Activated CD8-positive, alpha-beta memory T cell treated with anti-CD3 and anti-CD28 coated beads, Interleukin-2, amount 10 ng/mL, durations not matched to agents 7 days and 5 days (primary cell): ENCODE results near the gene CCNYL1. TPM values are rescaled to one million over a fixed set of nuclear protein-coding genes. Genes with fewer than 3 reads are reported as not detected.
"Not testable (repeated sequence)": the region's sequence is repeated elsewhere in the genome, so short reads cannot be mapped to it uniquely, and the experiment has no call there.

Experiments used
- ATAC-seq: fragments of 150-1000 bp; cut with Tn5 transposase; one replicate; pipeline ENCODE4 v1.10.0; 2021; ENCODE audit warnings: moderate library complexity
- CTCF ChIA-PET: fragments of 350-600 bp; sonication (Branson Sonifier 250); formaldehyde crosslinking; loops from one replicate; lab custom pipeline; 2021; ENCODE audit warnings: antibody characterized with exemption; lab: Charles Lee
- DNase-seq: peaks from one replicate; pipeline ENCODE4 v3.0.0-alpha.2; 2020
- H3K27ac Mint-ChIP-seq: one replicate; pipeline ENCODE4 v1.8.0; 2021; ENCODE audit warnings: mild to moderate bottlenecking, mixed read lengths
- H3K27me3 Mint-ChIP-seq: one replicate; pipeline ENCODE4 v1.8.0; 2021; ENCODE audit warnings: mixed read lengths
- H3K36me3 Mint-ChIP-seq: one replicate; pipeline ENCODE4 v1.8.0; 2021; ENCODE audit warnings: mild to moderate bottlenecking, mixed read lengths
- H3K4me1 Mint-ChIP-seq: one replicate; pipeline ENCODE4 v1.8.0; 2021; ENCODE audit warnings: mixed read lengths
- H3K4me3 Mint-ChIP-seq: one replicate; pipeline ENCODE4 v1.8.0; 2021; ENCODE audit warnings: mild to moderate bottlenecking, moderate library complexity, mixed read lengths
- H3K9me3 Mint-ChIP-seq: one replicate; pipeline ENCODE4 v1.8.0; 2022; ENCODE audit warnings: low read depth, mixed read lengths
- total RNA-seq, 2 experiments: library from RNA; stranded (reverse); gene quantifications; one replicate each; pipeline ENCODE4 v1.2.3, GENCODE V29; 2021

The CCNYL1 gene
- total RNA-seq, 2 experiments from 2014 or later, result 5.8 to 5.9 TPM

- CTCF ChIA-PET, result no interaction called here
- DNase-seq (no peak), ATAC-seq (no peak)
- Mint-ChIP-seq H3K4me1 (peaks cover 8% of the 10 kb centered on the region), H3K27ac (no peak overlapping the region), H3K36me3 (no peaks in the 10 kb centered on the region), H3K27me3 (peaks cover under 1% of the 10 kb centered on the region), H3K9me3 (no peaks in the 10 kb centered on the region), H3K4me3 (no peak overlapping the region)
Observed at GRCh38 chr2:207688597-207688996, 22.8 kb upstream of the CCNYL1 start.

GRCh38 chr2:207690845-207691461 lies 20.5 kb upstream of the CCNYL1 start:
- not testable (repeated sequence) for DNase-seq, H3K4me1 Mint-ChIP-seq, ATAC-seq, H3K27me3 Mint-ChIP-seq, H3K27ac Mint-ChIP-seq, H3K9me3 Mint-ChIP-seq, H3K36me3 Mint-ChIP-seq, H3K4me3 Mint-ChIP-seq
- CTCF ChIA-PET, result interaction anchor here (1.8 kb wide), 1 partner anchor 20 kb away, joined by 10 read pairs; the partner anchor contains the start of gene CCNYL1

GRCh38 chr2:207692206-207693065 lies 19.0 kb upstream of the CCNYL1 start:
- CTCF ChIA-PET, result interaction anchor here (0.9 to 1.8 kb wide), 3 partner anchors 14 to 281 kb away, joined by 4 to 10 read pairs (median 4); partner anchors contain the start of gene CCNYL1

DNA sequence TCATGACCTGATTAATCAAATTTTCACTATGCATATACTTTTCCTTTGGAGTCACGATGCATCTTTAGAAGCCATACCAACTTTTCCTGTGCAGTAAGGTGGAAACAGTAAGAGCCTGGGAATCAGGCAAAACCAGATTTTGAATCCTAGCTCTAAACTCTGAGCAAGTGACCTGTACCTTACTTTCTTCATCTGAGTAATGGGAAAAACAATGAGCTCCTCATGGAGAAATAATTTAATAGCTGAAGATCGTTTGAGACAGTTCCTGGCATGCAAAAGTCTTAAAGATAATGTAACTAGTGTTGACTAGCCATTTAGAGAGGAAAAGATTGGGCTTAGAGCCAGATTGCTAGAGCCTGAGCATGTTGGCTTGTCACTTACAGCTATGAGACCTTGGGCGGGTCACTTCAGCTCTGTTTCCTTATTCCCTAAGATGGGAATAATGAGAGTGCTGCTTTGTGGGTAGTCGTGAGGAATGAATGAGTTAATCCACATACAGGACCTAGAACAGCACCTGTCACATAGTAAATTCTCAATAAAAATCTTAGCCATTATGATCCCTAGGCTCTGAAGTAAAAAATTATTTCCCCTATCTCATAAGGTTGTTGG lies 17.7 kb upstream of the CCNYL1 start:
- no peak for ATAC-seq
- Mint-ChIP-seq H3K9me3 (no peaks in the 10 kb centered on the region), H3K27me3 (no peaks in the 10 kb centered on the region)

More at GRCh38 chr2:207692206-207693065, 19.0 kb upstream of the CCNYL1 start:
- Mint-ChIP-seq H3K9me3 (no peaks in the 10 kb centered on the region), H3K27ac (no peak overlapping the region), H3K4me3 (no peak overlapping the region), H3K27me3 (no peaks in the 10 kb centered on the region), H3K36me3 (no peaks in the 10 kb centered on the region), H3K4me1 (peaks cover 8% of the 10 kb centered on the region)
- DNase-seq (peak; percentile 45), ATAC-seq (no peak)

DNA sequence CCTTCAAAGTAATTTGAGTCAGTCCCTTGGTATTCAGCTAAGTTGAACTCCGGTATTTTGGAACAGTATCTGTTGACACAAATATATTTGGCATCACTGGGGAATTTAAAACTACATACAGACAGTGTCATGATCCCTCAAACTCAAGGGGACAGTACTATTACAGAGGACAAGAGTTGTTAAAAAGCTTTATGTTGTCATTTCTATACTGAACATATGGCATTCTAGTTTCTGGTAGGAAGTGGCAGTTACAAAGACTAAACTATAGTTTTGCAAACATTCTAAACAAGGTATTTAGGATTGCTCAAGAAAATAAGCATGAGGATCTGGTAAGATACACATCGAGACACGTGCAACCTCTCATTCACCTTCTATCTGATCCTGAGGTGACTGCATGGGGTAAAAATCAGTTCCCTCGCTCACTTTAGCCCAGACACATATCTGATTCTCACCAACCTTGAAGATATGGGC lies 16.6 kb upstream of the CCNYL1 start:
- H3K27me3 Mint-ChIP-seq, result no peaks in the 10 kb centered on the region
- H3K9me3 Mint-ChIP-seq, result no peaks in the 10 kb centered on the region
- H3K4me1 Mint-ChIP-seq, result peaks cover 3% of the 10 kb centered on the region
- no peak overlapping the region for H3K27ac Mint-ChIP-seq
- CTCF ChIA-PET, result no interaction called here
- no peak overlapping the region for H3K4me3 Mint-ChIP-seq
- DNase-seq (no peak), ATAC-seq (no peak)
- no peaks in the 10 kb centered on the region for H3K36me3 Mint-ChIP-seq

More for the DNA sequence above, 17.7 kb upstream of the CCNYL1 start:
- Mint-ChIP-seq H3K36me3 (no peaks in the 10 kb centered on the region), H3K4me3 (no peak overlapping the region), H3K27ac (no peak overlapping the region), H3K4me1 (peaks cover 3% of the 10 kb centered on the region)
- CTCF ChIA-PET, result interaction anchor here (1.1 kb wide), 1 partner anchor 19 kb away, joined by 4 read pairs; the partner anchor contains the start of gene CCNYL1
- no peak for DNase-seq

- no peak overlapping the region for H3K4me3 Mint-ChIP-seq
- H3K36me3 Mint-ChIP-seq, result no peaks in the 10 kb centered on the region
- ATAC-seq, result no peak
- no peaks in the 10 kb centered on the region for H3K9me3 Mint-ChIP-seq
- no peaks in the 10 kb centered on the region for H3K27me3 Mint-ChIP-seq
- no peak for DNase-seq
- no peak overlapping the region for H3K27ac Mint-ChIP-seq
- CTCF ChIA-PET, result no interaction called here
- H3K4me1 Mint-ChIP-seq, result peaks cover 3% of the 10 kb centered on the region
Observed at GRCh38 chr2:207695293-207695692, 16.1 kb upstream of the CCNYL1 start.

GRCh38 chr2:207696911-207697310 lies 14.5 kb upstream of the CCNYL1 start:
- DNase-seq, H3K36me3 Mint-ChIP-seq, H3K27me3 Mint-ChIP-seq, H3K27ac Mint-ChIP-seq, H3K9me3 Mint-ChIP-seq, H3K4me1 Mint-ChIP-seq, ATAC-seq, CTCF ChIA-PET, H3K4me3 Mint-ChIP-seq: not testable (repeated sequence)

GRCh38 chr2:207697411-207697810 lies 14.0 kb upstream of the CCNYL1 start:
- CTCF ChIA-PET, result no interaction called here

GRCh38 chr2:207698301-207698700 lies 13.1 kb upstream of the CCNYL1 start:
- Mint-ChIP-seq H3K9me3 (no peaks in the 10 kb centered on the region), H3K27ac (no peak overlapping the region), H3K36me3 (no peaks in the 10 kb centered on the region), H3K27me3 (no peaks in the 10 kb centered on the region), H3K4me3 (no peak overlapping the region), H3K4me1 (no peaks in the 10 kb centered on the region)
- DNase-seq (no peak), ATAC-seq (no peak)
- CTCF ChIA-PET, result no interaction called here

More at GRCh38 chr2:207697411-207697810, 14.0 kb upstream of the CCNYL1 start:
- Mint-ChIP-seq H3K4me1 (peaks cover under 1% of the 10 kb centered on the region), H3K27me3 (no peaks in the 10 kb centered on the region), H3K36me3 (no peaks in the 10 kb centered on the region), H3K4me3 (no peak overlapping the region), H3K27ac (no peak overlapping the region), H3K9me3 (no peaks in the 10 kb centered on the region)
- no peak for DNase-seq
- ATAC-seq, result no peak

DNA sequence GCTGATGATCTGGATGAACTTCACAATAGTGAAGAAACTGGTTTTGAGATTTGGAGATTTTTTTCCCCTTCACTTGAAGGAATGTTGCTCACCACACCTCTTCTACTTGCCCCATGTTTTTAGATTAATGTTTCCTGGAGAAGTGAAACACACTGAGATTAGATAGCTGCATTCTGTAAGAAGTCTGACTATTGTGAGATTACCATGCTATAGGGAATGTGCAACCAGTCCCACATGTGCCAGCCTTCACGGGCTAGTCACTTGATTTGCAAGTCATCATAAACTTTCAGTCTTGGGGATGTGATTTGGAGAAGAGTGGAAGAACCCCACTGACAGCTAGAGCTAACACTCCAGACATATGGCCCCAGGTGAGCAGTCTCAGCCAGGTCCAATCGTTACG lies 7.4 kb upstream of the CCNYL1 start:
- DNase-seq (no peak), ATAC-seq (no peak)
- CTCF ChIA-PET, result interaction anchor here (1.3 kb wide), 1 partner anchor 76 kb away, joined by 3 read pairs; no protein-coding TSS in a partner anchor
- Mint-ChIP-seq H3K27me3 (peaks cover 5% of the 10 kb centered on the region), H3K36me3 (no peaks in the 10 kb centered on the region), H3K4me1 (peaks cover 2% of the 10 kb centered on the region), H3K9me3 (no peaks in the 10 kb centered on the region), H3K27ac (no peak overlapping the region), H3K4me3 (no peak overlapping the region)

- peaks cover 2% of the 10 kb centered on the region for H3K4me1 Mint-ChIP-seq
- CTCF ChIA-PET, result interaction anchor here (1.3 kb wide), 1 partner anchor 77 kb away, joined by 3 read pairs; no protein-coding TSS in a partner anchor
- ATAC-seq (no peak), DNase-seq (no peak)
- H3K36me3 Mint-ChIP-seq, result no peaks in the 10 kb centered on the region
- no peaks in the 10 kb centered on the region for H3K9me3 Mint-ChIP-seq
- H3K27ac Mint-ChIP-seq, result no peak overlapping the region
- no peak overlapping the region for H3K4me3 Mint-ChIP-seq
- H3K27me3 Mint-ChIP-seq, result peaks cover 5% of the 10 kb centered on the region
Observed at GRCh38 chr2:207704671-207705070, 6.8 kb upstream of the CCNYL1 start.

GRCh38 chr2:207706936-207707860 lies 4.2 kb upstream of the CCNYL1 start:
- Mint-ChIP-seq H3K4me1 (peaks cover 8% of the 10 kb centered on the region), H3K36me3 (no peaks in the 10 kb centered on the region), H3K27me3 (peaks cover 5% of the 10 kb centered on the region), H3K4me3 (no peak overlapping the region), H3K9me3 (no peaks in the 10 kb centered on the region), H3K27ac (no peak overlapping the region)
- CTCF ChIA-PET, result interaction anchor here (1.3 to 1.4 kb wide), 2 partner anchors 15 to 80 kb away, joined by 4 to 5 read pairs; no protein-coding TSS in a partner anchor
- DNase-seq (no peak), ATAC-seq (no peak)
